LNCAP (cell line): ENCODE results near the gene SFTA2.

ENCODE experiments used
- TF ChIP-seq, protein P1 (sequence below): fragments of 450-650 bp; IDR thresholded peaks from 2 replicates; pipeline ENCODE4 v1.5.1; 2017; ENCODE audit warnings: mild to moderate bottlenecking

The SFTA2 gene

GRCh38 chr6:30940361-30940986 is 8.5 kb upstream of the SFTA2 start, which contains the start of gene MUCL3:
Gene MUCL3, plus strand, starts transcription at chr6:30940973. Its CDS starts 27 bp downstream, at chr6:30941000.
- TF ChIP-seq, protein P1, sequence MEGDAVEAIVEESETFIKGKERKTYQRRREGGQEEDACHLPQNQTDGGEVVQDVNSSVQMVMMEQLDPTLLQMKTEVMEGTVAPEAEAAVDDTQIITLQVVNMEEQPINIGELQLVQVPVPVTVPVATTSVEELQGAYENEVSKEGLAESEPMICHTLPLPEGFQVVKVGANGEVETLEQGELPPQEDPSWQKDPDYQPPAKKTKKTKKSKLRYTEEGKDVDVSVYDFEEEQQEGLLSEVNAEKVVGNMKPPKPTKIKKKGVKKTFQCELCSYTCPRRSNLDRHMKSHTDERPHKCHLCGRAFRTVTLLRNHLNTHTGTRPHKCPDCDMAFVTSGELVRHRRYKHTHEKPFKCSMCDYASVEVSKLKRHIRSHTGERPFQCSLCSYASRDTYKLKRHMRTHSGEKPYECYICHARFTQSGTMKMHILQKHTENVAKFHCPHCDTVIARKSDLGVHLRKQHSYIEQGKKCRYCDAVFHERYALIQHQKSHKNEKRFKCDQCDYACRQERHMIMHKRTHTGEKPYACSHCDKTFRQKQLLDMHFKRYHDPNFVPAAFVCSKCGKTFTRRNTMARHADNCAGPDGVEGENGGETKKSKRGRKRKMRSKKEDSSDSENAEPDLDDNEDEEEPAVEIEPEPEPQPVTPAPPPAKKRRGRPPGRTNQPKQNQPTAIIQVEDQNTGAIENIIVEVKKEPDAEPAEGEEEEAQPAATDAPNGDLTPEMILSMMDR, result no peak

DNA sequence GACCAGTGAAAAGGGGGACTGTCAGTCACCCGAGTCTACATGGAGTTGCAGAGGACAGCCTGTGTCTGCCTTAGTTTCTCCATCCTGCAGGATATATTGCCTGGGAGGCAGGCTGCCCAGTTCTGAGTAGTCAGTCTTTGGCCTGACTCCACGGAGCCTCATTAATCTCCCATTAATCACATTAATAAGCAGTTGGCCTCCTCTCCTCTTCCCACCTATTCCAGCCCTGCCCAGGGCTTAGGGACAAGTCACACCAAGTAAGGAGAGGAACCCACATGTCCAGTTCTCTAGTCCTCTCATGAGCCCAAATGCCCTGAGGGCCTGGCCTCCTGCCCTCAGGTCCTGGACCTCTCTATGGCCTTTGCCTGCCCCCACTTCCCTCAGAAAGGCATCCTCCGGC is 7.5 kb upstream of the SFTA2 start:
- TF ChIP-seq, protein P1, result no peak

GRCh38 chr6:30938730-30939129 is 6.8 kb upstream of the SFTA2 start:
- TF ChIP-seq, protein P1, result no peak

- TF ChIP-seq, protein P1, result no peak
These were observed 5.3 kb upstream of the SFTA2 start for GRCh38 chr6:30937265-30937664.

GRCh38 chr6:30935018-30935417 is 3.0 kb upstream of the SFTA2 start:
- TF ChIP-seq, protein P1, result no peak

- TF ChIP-seq, protein P1, result no peak
These were observed 845 bp upstream of the SFTA2 start for GRCh38 chr6:30932665-30933365.

DNA sequence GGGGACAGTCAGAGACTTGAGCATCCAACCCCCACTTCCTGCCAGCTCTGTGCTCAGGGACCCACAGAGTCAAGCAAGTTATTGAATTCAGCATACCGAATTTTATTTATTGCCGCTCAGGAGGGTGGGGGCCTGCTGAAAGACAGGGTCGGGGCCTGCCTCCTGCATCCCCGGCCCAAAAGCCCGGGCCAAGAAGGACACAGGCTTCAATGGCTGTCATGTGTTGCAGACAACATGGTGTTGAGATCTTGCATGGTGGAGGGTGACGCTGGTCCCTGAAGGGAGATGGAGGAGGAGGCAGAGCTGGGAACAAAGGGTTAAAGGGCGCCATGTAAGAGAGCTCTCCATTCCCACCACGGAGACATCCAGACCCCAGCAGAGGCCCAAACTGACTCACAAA is 698 bp downstream of the SFTA2 start:
- TF ChIP-seq, protein P1, result no peak
